HG03558 (cell line): Measurements from ENCODE around the gene PDE1C.

Experiments used
- ATAC-seq: cut with Tn5 transposase; IDR thresholded peaks from one replicate; pipeline ENCODE4 v1.9.1; 2021; ENCODE audit warnings: moderate number of reproducible peaks; ENCODE audit not compliant: unreplicated experiment; ENCODE audit errors: extremely low read depth

Gene PDE1C

DNA sequence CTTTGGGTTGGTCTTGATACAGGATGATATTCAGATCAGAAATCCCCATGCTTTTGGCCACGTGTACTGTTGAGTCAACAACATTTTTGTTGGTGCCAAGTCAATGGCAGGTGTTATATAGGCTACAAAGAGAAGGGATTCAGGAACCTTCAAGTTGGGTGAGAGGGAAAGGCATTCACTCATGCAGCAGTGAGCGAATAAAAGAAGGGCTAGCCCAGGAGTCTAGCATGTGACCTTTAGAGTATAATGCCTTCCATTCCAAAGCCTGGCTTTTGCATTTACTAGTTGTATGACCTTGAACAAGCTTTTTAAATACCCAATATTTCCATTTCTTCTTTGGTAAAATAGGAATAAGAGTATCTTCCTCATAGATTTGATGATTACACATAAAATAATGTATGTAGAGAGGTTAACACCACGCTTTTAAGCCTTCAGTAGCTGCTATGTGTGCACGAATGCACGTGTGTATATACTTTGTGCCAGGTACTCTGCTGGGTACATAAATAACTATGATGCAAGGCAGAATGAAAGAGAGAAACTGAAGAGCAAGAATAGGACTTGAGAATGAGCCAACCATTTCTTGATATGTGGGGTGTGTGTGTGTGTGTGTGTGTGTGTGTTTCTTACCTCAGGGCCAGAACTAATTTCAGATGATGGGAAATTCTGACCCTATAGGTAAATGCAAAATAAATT is 163.6 kb downstream of the PDE1C start:
- ATAC-seq: no peak

GRCh38 chr7:31903962-31904361 is 166.2 kb downstream of the PDE1C start:
- no peak for ATAC-seq

GRCh38 chr7:31899356-31899927 is 170.8 kb downstream of the PDE1C start:
- ATAC-seq: no peak

DNA sequence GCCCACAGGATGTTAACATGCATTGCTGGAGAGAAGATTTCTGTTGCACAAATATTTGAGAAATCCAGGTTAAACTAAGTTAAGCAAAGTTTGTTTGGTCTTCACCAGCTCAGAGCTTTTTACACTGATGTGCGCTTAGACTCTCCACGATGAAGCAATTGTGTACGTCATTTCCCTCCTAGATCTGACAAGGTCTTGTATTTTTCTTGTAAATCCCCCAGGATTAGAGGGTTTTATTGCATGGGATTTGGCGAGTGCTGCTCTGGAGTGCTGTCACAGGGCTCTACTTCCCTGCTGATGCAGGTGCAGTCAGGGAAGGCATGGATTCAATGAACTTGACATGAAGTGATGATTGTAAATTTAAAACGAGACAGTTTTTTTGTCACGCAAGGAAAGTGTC is 173.3 kb downstream of the PDE1C start:
- ATAC-seq: no peak

- no peak for ATAC-seq
These were observed 175.9 kb downstream of the PDE1C start for GRCh38 chr7:31894308-31894707.

- no peak for ATAC-seq
These were observed 176.8 kb downstream of the PDE1C start for GRCh38 chr7:31893365-31893764.

GRCh38 chr7:31892099-31892829 is 177.9 kb downstream of the PDE1C start:
- peak; percentile 76 for ATAC-seq

GRCh38 chr7:31890766-31891165 is 179.4 kb downstream of the PDE1C start:
- ATAC-seq: no peak

DNA sequence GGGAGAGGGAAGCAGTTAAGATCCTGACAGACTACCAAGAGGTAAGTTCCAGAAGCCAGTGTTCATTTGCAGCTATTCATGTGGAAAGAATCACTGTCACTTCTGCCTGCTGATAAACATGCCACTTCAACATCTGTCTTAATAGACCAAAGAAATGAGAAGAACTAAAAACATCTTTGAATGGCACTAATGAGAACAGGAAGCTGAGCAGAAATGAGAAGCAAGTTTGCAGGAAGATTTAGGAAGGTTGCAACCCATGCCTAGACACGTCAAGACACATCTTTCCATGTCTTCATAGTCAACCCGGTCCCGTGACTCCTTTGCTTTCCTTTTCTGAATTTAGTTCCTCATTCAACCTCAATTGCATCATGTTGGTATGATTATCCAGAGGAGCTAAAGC is 180.0 kb downstream of the PDE1C start:
- no peak for ATAC-seq

- no peak for ATAC-seq
These were observed 183.2 kb downstream of the PDE1C start for GRCh38 chr7:31887006-31887405.

- no peak for ATAC-seq
These were observed 185.0 kb downstream of the PDE1C start for GRCh38 chr7:31885171-31885570.

GRCh38 chr7:31883761-31884164 is 186.4 kb downstream of the PDE1C start:
- no peak for ATAC-seq

GRCh38 chr7:31882187-31882586 is 188.0 kb downstream of the PDE1C start:
- ATAC-seq: no peak

DNA sequence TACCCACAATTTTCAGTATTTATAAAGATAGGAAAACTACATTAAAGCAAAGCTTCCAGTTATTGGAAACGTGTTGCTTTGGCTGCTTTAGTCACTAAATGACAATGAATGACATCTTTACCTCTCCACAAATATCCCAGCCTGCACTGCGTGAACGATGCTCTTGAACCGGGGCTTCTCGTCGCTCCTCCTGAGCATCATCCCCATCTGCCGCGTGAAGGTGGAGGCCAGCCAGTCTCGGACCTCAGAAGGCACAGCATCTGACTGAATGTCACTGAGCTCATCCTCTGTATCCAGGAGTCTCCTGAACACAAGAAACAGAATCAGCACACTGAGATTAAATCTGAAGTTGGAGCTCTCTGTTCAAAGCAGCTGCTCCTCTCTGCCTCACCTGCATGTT is 191.3 kb downstream of the PDE1C start:
- no peak for ATAC-seq

- no peak for ATAC-seq
These were observed 194.8 kb downstream of the PDE1C start for GRCh38 chr7:31875424-31875823.

GRCh38 chr7:31874631-31875386 is 195.4 kb downstream of the PDE1C start:
- ATAC-seq: no peak

- no peak for ATAC-seq
These were observed 196.2 kb downstream of the PDE1C start for GRCh38 chr7:31873816-31874597.

GRCh38 chr7:31872545-31873370 is 197.4 kb downstream of the PDE1C start:
- ATAC-seq: no peak

GRCh38 chr7:31864646-31865045 is 205.6 kb downstream of the PDE1C start:
- no peak for ATAC-seq
